HG03108 (cell line): ENCODE data around the gene PANX2.
"Not testable (repeated sequence)": the region's sequence is repeated elsewhere in the genome, so short reads cannot be mapped to it uniquely, and the experiment has no call there.

Experiments used
- ATAC-seq: cut with Tn5 transposase; IDR thresholded peaks from one replicate; pipeline ENCODE4 v1.9.1; 2021; ENCODE audit warnings: moderate library complexity; ENCODE audit not compliant: unreplicated experiment

PANX2 gene, protein sequence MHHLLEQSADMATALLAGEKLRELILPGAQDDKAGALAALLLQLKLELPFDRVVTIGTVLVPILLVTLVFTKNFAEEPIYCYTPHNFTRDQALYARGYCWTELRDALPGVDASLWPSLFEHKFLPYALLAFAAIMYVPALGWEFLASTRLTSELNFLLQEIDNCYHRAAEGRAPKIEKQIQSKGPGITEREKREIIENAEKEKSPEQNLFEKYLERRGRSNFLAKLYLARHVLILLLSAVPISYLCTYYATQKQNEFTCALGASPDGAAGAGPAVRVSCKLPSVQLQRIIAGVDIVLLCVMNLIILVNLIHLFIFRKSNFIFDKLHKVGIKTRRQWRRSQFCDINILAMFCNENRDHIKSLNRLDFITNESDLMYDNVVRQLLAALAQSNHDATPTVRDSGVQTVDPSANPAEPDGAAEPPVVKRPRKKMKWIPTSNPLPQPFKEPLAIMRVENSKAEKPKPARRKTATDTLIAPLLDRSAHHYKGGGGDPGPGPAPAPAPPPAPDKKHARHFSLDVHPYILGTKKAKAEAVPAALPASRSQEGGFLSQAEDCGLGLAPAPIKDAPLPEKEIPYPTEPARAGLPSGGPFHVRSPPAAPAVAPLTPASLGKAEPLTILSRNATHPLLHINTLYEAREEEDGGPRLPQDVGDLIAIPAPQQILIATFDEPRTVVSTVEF

DNA sequence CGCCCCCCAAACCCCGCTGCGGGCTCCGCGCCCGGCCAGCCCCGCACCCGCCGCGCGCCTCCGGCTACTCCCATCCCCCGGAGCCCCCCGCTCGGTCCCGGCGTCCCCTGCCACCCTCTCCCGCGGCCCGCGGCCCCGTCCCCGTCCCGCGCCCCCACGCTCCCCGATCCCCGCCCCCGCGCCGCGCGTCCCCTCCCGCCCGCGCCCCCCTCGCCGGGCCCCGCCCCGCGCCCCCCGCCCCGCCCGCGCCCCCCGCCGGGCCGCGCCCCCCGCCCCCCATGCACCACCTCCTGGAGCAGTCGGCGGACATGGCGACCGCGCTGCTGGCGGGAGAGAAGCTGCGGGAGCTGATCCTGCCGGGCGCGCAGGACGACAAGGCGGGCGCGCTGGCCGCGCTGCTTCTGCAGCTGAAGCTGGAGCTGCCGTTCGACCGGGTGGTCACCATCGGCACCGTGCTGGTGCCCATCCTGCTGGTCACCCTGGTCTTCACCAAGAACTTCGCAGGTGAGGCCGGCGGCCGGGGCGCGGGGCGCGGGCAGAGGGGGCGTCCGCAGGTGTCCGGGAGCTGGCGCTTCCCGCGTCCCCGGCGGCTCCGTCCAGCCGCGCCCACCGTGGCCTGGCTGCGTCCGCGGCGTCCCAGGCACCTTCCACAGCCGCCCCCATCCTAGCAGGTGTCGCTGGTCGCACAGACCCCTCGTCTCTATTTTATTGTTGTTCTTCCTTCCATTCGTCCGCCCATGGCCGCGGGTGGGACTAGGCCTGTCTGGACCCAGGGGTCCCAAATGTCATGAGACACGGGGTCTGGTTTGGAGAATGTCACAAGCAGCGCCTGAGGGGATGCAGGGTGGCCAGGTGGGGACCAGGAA, at the start of gene PANX2:
PANX2 (plus strand) TSS at position 279 of the 866 bp plus-strand sequence; CDS start at position 279, 0 bp downstream.
- no peak for ATAC-seq

DNA sequence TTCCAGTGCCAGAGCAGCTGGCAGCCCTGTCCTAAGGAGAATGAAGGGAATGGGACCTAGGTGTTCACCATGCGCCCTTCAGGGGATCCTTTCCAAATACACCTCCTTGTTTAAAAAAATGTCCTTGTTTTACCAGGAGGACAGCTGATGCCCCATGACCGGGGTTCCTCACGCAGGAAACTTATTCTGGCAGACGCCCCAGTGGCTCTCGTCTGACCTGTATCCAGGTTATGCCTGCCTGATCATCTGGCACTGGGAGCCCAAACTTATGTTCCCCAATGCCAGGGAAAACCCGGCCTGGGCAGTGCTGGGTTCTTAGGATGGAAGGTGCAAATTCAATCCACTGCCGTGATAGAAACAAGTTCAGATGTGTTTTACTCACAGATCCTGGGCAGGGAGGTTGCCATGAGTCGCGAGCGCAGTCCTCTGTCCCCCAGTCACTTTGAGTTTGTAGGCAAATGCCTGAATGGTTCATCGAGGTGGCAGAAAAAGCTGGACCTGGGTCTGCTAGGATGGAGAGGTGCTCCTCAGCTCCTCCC, 49.3 kb upstream of the PANX2 start:
- no peak for ATAC-seq

DNA sequence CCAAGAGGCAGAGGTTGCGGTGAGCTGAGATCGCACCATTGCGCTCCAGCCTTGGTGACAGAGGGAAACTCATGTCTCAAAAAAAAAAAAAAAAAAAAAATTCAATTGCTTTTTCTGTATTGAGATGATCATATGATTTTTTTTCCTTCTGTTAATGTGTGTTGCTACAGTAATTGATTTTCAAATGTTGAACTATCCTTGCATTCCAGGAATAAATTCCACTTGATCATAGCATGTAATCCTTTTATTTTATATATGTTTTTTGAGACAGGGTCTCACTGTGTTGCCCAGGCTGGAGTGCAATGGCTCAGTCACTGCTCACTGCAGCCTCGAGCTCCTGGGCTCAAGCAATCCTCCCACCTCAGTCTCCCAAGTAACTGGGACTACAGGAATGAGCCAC, 47.4 kb upstream of the PANX2 start:
- ATAC-seq, result no peak

DNA sequence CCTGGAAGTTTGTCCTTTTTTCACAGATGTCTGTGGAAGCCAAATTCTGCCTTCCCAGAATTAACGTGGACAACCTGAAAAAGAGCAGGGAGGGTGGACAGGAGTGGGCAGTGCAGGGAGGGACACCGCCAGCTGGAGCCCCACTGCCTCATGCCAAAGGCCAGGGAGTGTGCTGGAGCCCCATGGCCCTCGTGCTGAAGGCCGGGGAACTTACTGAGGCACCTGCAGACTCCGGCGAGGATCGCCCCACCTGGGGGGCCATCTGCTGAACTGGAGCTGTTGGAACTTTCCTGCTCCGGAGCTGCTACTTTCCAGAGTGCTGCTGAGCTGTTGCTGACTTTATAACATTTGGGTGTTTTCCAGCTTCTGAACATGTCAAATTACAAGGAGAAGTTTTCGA, 45.5 kb upstream of the PANX2 start:
- no peak for ATAC-seq

DNA sequence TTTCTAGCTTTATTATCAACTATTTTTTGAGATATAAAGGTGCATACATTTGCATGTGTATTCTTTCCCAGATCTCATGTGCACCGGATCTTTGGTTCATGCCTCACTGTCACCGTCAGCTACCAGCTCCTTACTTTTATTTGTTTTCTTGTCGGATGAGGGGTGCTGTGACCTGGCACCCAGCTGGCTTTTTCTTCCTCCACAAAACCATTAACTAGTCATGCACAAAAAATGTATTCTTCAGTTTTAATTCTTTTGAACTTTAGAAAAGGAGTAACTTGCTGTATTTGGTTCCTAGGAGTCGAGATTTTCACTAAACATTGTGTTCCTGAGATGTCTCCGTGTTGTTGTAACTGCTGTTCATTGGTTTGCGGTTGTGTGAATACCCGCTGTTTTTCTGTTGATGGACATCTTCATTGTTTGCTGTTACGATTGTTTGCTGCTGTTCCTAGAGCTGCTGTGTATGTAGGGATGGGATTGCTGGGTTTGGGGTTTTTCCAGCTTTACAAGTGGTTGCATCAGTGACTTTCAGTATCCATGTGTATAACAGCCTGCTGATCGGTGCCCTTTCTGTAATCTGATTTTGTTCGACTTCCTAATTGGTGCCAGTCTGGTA, 41.3 kb upstream of the PANX2 start:
- ATAC-seq, result no peak

DNA sequence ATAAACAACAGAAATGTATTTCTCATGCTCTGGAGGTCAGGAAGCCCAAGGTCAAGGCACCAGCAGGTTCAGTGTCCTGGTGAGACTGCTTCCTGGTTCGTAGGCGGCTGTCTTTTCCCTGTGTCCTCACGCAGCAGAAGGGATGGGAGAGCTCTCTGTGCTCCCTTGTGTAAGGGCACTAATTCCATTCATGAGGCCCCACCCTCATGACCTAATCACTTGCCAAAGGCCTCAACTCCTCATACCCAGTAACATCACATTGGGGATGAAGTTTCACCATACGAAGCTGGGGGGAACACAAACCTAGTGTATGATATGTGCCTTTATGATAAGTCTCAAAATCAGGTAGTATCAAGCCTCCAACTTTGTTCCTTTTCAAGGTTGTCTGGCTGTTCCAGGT, 38.6 kb upstream of the PANX2 start:
- no peak for ATAC-seq

DNA sequence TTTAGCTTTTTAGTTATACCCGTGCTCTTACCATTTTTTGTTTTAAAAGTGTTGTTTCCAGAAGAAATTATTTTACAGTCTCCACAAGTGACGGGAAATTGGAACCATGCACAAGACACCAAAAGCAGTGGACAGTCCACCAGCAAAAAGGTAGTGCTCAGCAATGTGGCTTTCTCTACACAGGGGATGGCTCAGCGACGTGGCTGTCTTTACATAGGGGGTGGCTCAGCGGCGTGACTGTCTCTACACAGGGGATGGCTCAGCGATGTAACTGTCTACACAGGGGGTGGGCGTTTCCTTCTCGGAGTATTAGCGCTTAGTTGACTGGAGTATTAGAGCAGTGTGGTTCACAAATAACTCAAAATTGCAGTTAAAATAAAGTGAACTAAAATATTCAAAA, 36.0 kb upstream of the PANX2 start:
- ATAC-seq, result no peak

DNA sequence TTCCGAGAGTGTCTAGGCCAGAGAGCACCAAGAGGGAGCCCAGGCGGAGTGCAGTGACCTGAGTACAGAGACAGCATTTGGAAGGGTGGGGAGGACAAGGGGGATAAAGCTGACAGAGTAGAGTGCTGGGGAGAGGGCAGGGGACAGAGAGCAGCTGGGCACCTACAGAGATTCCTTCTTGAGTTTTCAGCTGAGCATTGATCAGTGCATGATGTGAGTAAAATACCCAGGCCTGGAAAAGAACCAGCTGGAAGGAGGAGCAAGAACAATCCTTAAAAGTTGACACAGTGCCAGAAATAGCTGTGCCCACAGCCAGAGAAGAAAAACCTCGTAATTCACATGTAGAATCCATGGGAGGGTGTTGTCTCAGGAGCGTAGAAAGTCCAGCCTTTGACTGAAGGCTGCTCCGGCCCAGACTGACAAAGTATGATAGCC, 33.9 kb upstream of the PANX2 start:
- ATAC-seq, result no peak

DNA sequence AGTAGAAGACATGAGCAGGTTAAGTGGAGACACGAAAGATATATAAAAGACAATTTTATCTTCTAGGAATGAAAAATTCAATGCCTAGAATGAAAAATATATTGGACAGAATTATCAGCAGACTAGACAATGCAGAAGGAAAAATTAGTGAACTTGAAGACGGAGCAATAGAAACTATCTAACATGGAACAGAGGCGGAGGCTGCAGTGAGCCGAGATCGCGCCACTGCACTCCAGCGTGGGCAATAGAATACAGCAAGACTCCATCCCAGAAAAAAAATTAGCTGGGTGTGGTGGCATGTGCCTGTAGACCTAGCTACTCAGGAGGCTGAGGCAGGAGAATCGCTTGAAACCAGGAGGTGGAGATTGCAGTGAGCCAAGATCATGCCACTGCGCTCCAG, 33.3 kb upstream of the PANX2 start:
- not testable (repeated sequence) for ATAC-seq

DNA sequence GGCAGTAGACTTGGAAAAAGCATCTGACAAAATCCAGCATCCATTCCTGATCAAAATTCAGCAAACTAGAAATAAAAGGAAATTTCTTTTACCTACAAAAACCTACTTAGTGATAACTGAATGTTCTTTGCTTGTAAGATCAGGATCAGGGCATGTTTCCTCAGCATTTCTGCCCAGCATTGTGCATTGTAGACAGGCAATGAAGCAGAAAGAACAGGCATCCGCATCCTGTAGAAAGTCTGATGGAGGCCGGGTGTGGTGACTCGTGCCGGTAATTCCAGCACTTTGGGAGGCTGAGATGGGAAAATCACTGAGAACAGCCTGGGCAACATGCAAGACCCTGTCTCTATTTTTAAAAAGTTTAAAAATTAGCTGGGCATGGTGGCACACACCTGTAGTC, 32.5 kb upstream of the PANX2 start:
- ATAC-seq, result no peak

DNA sequence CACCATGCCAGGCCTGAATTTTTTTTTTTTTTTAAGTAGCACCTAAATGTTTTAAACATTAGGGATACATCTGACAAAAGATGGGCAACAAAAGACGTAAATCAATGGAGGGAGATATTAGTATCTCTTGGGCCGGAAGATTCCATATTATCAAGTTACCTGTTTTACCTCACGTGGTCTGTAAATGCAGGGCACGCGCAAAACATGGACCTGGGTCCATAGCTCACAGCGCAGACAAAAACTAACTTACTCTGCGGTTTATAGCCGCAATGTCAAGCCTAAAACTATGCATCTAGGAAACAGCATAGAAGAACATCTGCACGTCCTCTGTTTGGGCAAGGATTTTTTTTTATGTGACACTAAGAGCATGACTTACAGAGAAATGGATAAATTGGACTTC, 31.5 kb upstream of the PANX2 start:
- no peak for ATAC-seq

DNA sequence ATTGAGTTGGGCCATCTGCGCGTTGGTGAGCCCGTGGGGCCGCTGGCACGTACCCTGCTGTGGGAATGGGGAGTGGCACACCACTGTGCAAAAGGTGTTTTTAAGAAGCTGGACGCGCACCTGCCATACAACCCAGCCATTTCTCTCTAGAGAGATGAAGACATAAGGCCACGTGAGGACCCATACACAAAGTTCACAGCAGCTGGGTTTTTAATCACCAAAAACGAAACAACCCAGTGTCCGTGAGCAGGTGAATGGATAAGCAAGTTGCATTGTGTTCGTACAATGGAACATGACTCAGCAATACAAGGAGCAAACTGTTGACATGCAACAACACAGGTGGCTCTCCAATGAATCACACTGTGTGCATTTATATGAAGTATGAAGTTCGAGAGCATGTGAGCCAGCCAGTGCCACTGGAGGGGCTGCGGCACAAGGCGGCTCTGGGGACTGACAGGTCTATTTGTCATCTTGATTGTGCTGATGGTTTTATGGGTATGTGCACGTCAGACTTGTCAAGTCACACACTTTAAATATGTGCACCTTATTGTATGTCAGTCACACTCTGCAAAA, 30.6 kb upstream of the PANX2 start:
- no peak for ATAC-seq

DNA sequence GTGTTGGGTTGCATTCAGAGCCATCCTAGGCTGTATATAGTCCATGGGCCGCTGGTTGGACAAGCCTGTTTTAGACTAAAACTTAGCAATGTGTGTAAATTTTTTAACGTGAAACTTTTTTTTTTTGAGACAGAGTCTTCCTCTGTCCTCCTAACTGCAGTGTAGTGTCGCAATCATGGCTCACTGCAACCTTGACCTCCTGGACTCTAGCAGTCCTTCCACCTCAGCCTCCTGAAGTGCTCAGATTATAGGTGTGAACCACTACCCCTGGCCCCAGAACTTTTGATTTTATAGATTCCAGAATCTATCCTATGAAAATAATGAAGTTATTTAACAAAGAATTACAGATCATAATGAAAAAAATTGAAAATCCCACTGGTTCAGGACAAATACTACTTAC, 29.9 kb upstream of the PANX2 start:
- no peak for ATAC-seq

DNA sequence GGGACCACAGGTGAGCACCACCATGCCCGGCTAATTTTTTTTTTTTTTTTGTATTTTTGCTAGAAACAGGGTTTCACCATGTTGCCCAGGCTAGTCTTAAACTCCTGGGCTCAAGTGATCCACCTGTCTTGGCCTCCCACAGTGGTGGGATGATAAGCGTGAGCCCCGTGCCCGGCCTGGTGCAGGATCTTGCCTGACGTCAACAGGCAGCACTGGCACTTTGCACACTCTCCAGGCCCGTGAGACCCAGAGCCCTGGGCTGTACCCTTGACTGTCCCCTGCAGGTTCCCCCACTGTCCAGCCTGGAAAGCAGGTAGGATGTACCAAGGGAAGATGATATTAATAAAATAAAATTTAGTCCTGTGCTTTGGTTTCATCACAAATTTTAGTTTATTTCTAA, 29.1 kb upstream of the PANX2 start:
- no peak for ATAC-seq

DNA sequence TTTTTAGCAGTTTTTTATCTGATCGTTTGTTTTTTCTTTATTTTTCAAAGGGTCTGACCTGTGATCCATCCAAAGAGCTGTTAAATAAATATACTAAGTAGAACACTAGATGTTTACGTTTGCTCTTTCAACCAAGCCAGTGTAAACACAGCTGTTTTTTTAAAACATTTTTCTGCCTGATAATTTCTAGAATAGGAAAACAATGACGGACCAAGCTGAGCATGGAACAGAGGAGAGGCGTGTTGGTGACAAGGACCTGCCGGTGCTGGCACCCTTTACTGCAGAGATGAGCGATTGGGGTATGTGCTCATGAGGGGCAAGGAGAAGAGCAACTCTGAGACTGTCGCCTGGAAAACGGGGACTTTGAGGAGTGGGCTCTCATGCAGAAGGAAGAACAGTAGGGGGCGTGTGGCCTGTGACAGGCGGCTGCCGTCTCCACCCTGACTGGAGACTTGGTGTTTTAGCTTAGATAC, 28.6 kb upstream of the PANX2 start:
- ATAC-seq, result no peak

DNA sequence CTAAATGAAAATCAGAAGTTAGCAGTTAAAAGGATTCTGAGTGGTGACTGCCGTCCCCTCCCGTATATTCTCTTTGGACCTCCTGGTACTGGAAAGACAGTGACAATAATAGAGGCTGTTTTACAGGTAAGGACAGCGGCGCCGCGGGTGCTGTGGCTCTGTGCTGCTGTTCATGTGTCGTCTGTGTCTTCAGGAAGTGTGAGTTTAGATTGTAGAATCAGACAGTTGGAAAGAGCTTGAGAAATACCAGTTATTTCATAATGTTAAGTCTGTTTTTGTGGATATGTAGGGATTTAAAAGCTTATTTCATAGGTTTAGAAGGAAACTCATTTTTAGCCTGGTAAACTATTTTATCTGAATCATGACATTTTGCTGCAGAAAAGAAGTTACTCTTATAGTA, 27.4 kb upstream of the PANX2 start:
- ATAC-seq, result no peak

DNA sequence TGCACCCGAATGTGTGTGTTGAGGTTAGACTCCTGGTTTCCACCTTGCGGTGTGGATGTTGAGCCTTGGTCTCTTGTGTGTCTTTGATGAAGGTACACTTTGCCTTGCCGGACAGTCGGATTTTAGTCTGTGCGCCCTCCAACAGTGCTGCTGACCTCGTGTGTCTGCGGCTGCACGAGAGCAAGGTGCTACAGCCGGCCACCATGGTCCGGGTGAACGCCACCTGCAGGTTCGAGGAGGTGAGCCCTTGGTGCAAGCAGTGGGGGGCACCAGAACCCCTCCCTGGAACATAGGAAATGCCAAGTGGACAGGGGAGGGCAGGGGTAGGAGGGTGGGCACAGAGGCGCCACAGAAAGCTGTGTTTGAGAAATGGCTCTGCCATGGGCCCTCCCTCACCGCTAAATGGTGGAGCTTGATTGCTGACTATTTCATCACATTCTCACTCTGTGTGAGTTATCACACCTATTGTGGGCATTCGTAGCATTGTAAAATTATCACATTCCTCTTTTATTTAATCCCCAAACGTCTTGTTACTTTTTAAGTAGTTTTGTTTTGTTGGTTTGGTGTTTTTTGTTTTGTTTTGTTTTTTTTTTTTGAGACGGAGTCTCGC, 26.4 kb upstream of the PANX2 start:
- no peak for ATAC-seq

DNA sequence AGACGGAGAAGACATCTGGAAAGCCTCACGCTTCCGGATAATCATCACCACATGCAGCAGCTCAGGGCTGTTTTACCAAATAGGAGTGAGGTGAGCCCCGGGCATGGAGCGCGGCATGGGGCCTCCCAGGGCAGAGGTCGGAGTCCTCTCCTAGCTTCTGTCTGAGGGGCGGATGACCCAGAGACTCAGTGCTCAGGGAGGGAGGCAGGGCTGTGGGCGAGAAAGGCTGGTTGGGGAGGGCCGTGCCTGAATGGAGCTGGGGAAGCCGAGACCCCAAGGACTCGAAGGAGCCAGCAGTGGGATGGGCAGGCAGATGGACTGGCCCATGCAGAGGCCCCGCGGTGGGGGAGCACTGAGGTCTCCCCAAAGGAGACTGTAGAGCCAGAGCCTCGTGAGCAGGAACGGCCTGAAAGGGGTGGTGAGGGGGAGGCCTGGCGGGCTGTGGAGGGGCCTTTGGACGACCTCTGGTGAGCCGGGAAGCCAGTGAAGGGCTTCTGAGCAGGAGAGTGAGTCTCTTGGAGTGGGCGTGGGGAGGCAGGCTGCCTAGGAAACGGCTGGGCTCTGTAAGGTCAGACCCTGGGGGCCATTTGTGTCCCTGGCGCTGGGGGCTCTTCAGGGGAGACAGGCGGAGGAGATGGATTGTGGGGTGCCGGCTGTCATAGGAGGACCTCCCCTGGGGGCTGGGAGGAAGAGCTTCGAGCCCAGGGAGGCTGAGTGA, 24.7 kb upstream of the PANX2 start:
- ATAC-seq, result no peak
